Measurements from ENCODE around the gene KIF9.

DNA sequence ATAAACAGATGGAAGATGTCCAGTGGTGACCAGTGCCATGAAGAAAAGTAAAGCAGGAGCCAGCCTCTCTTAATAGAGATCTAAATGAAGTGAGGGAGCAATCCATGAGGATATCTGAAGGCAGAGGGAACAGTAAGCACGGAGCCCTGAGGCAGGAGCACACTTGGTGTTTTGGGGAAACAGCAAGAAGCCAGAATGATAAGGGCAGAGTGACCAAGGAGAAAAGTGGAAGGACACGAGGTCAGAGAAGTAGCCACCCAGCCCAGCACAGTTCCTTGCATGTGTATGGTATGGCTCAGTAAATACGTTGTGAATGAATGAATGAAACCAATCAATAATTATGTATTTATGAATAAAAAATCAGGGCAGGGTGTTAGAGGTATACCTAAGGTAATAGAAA is 11.8 kb upstream of the KIF9 start:
- no peak for TF ChIP-seq EZH2 (IDR thresholded peaks at IDR 0.05; ENCODE audit: borderline replicate concordance, low read length)
- TF ChIP-seq, protein P1, sequence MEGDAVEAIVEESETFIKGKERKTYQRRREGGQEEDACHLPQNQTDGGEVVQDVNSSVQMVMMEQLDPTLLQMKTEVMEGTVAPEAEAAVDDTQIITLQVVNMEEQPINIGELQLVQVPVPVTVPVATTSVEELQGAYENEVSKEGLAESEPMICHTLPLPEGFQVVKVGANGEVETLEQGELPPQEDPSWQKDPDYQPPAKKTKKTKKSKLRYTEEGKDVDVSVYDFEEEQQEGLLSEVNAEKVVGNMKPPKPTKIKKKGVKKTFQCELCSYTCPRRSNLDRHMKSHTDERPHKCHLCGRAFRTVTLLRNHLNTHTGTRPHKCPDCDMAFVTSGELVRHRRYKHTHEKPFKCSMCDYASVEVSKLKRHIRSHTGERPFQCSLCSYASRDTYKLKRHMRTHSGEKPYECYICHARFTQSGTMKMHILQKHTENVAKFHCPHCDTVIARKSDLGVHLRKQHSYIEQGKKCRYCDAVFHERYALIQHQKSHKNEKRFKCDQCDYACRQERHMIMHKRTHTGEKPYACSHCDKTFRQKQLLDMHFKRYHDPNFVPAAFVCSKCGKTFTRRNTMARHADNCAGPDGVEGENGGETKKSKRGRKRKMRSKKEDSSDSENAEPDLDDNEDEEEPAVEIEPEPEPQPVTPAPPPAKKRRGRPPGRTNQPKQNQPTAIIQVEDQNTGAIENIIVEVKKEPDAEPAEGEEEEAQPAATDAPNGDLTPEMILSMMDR (IDR thresholded peaks at IDR 0.05; ENCODE audit: low read length), result no peak
